ENCODE results near the gene NACC2.

The NACC2 gene

GRCh38 chr9:136127313-136127712 lies 32.2 kb upstream of the NACC2 start:
- DNase-seq = no peak

DNA sequence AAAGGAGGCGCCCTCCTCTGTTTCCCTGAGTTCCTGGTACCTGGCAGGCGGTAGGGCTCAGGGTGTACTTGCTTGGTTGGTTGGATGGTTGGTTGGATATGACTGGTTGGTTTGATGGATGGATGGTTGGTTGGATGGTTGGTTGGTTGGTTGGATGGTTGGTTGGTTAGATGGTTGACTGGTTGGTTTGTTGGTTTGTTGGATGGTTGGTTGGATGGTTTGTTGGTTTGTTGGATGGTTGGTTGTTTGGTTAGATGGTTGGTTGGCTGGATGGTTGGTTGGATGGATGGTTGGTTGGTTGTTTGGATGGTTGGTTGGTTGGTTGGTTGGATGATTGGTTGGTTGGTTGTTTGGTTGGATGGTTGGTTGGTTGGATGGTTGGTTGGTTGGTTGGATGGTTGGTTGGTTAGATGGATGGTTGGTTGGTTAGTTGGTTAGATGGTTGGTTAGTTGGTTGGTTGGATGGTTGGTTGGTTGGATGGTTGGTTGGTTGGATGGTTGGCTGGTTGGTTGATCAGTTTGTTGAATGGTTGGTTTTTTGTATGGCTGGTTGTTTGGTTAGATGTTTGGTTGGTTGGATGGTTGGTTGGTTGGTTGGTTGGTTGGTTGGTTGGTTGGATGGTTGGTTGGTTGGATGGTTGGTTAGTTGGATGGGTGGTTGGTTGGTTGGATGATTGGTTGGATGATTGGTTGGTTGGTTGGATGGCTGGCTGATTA lies 30.0 kb upstream of the NACC2 start:
- no peak for DNase-seq

GRCh38 chr9:136122425-136123383 lies 27.6 kb upstream of the NACC2 start:
- peak; percentile 46 for DNase-seq

DNA sequence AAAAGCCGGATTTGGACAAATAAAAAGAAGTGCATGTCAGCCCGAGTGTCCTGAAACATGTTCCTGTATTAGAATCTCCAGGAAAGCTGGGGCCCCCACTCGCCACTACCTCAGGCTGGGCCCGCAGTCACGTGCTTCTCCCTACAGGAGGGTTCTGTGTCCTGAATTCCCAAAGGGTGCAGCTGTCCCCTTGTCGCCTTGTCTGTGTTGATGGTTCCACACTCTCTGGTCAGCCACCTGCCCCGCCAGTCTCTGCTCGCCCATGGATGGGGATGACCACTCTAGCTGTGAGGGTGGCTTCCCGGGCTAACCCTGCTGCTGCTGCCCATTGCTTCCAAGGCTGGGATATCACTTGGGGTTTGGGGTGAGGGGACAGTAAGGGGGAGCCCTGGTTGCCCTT lies 26.7 kb upstream of the NACC2 start:
- no peak for DNase-seq

- no peak for DNase-seq
These were observed 25.4 kb upstream of the NACC2 start for GRCh38 chr9:136120438-136120844.

- no peak for DNase-seq
These were observed 24.8 kb upstream of the NACC2 start for GRCh38 chr9:136119883-136120393.

DNA sequence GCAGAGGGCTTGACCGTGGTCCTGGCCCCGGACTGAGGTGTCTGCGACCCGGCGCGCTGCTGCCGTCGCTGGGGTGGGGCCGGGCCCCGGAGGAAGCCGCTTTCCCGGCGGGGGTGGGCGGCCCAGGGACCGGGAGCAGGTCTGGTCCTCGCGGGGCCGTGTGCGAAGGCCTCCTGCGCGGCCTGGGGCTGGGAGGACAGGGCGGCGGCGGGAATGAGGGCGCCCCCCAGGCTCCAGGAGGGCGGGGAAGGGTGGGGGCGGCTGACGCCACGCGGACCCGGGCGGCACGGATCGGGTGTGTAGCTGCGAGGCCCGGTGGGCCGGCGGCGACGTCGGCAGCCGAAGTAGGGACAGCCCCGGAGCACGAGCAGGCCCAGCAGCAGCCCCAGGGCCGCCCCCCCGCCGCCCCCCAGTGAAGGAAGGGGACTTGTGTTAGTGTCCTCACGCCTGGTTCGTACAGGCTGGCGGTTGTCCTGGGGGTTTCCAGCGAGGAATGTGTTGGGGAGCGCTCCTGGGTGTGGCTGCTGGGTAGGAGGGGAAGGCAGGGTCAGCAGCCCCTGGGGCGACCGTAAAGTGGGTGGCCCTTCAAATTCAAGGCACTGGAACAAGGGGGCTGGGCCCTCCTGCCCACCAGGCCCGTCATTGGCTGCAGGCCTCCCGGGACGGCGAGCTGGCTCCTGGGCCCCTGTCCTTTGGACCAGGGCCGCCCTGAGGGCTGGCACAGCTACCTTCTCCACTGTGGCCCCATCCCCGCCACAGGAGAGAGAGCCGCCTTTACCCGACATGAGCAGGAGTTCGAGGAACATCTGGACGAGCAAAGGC lies 24.2 kb upstream of the NACC2 start:
- DNase-seq = no peak

DNA sequence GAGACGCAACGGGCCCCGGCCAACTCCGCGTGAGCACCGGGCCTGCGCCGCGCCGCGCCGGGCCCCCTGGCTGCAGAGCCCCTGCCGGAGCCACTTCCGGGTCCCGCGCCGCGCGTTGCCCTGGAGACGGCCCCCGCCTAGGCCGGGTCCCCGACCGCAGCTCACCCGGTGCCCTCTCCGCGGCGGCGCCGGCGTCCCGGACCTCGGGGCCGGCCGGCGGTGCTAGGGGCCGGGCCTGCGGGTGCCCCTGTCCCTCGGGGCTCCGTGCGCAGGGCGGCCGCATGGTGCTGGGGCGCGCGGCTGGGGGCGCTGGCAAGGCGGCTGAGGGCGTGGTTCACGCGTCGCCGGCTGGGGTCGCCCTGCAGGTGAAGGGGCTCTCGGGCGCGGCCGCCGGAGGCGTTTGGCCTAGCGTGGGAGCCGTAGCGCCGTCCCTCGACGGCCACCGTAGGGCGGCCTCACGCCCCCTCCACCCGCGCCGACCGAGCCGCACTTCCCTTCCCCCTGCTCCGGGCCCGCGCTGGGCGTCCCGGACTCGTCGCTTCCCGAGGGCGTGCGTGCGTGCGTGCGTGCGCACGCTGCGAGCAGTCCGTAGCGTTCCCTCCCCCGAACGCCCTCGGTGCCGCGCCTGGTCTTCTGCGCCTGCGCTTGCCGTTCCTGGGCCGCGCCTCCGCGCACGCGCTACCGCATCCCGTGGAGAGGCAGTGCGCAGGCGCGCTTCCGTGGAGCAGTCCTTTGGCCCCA lies 23.4 kb upstream of the NACC2 start, which contains the start of gene TMEM250:
TMEM250 (minus strand) TSS at position 556 of the 741 bp plus-strand sequence. CDS start 1,975 bp downstream, outside the sequence.
- DNase-seq = peak; percentile 67

DNA sequence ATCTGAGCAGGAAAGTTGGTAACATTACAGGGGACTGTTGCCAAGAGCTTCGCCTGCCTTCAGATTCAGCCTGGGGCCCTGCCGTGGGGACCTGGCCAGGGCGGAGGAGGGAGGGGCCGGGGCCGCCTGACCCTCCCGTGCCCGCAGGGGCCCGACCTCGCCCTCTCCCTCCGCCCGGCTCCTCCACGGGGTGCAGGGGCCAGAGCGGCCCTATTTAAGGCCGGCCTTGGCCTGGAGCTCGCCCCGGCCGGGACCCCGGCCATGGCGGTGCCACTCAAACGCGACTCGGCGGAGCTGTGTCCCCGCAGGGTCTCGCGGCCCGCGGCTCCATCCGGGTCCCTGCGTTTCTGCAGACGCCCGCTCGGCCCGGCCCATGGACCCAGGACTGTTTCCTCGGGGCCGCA lies 22.8 kb upstream of the NACC2 start:
- DNase-seq = no peak

DNA sequence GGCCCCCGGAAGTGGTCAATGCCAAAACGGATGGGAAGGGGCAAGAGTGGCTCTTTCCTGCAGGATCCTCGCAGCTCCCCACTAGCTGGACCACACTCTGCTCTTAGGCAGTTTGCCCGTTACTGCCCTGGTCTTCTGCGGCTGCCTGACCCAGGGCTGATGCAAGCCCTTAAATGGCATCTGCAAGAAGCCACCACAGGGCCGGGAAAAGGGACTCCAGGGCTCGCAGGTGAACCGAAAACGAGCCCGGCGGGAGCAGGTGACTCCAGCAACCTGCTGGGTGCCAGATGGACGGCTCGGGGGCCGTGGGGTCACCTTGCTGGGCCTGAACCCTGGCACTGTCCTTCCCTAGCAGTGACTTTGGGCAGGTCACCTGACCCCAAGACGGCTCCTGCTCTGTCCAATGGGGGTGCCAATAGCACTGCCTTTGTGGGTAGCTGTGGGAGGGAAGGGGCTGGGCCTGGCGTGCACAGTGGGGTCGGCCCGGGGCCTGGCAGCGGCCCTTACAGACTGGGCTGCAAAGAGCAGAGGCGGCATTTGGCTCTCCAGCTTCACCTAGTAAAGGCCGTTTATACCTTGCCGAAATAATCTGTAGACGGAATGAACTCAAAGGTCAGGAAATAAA lies 22.3 kb upstream of the NACC2 start:
- DNase-seq = no peak

- no peak for DNase-seq
These were observed 21.4 kb upstream of the NACC2 start for GRCh38 chr9:136116360-136117098.

- no peak for DNase-seq
These were observed 20.7 kb upstream of the NACC2 start for GRCh38 chr9:136115641-136116359.

DNA sequence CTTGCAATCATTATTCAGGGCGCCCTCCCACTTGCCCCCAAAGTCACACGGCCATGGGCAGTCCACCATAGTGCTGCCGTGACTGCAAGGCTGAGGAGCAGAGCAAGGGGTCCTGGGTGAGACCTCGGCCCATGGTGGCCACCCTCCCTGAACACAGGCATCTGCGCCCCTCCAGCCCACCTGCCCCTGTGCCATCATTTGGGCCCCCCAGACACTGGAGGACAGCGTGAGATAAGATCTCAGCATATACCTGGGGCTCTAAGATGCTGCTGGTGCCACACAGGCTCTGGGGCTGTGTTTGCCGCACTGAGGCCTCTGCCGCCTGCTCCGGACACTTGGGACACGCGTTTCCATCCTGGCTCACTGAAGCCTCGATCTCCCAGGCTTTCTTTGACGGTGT lies 20.1 kb upstream of the NACC2 start:
- no peak for DNase-seq

DNA sequence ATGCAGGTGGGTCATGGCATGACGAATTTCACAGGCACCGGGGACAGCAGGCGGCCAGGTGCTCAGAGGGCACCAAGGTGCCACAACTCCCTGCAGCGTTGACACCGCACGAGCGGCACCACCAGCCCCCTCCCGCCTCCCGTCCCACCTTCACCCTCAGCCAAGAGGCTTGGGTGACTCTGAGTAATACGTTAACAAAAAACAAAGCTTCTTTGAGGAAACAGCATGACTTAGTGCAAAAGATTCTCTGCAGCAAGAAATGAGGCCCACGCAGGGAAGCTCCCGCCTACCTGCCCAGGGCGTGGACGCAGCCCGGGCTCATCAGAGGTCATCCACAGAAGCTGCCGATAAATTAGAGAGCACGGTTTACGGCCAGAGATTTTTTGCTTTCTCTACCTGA lies 19.5 kb upstream of the NACC2 start:
- DNase-seq = no peak

- DNase-seq = no peak
These were observed 17.5 kb upstream of the NACC2 start for GRCh38 chr9:136112541-136112940.

GRCh38 chr9:136111910-136112309 lies 16.8 kb upstream of the NACC2 start:
- no peak for DNase-seq

- no peak for DNase-seq
These were observed 16.1 kb upstream of the NACC2 start for GRCh38 chr9:136111190-136111589.

GRCh38 chr9:136110082-136111061 lies 15.3 kb upstream of the NACC2 start:
- no peak for DNase-seq

Measured in NCI-H1694 (cell line).